Mesenchymal stem cell (in vitro differentiated cells and primary cell): ENCODE results near the gene MYF6.

Experiments
- DNase-seq: peaks from one replicate; pipeline ENCODE4 v3.0.0-alpha.2; 2013
- H2AFZ ChIP-seq: one replicate; pipeline ENCODE4 v1.6.1; 2013; ENCODE audit warnings: low read depth, mild to moderate bottlenecking, control low read depth, inconsistent platforms, low read length, moderate library complexity
- H2AK5ac ChIP-seq: 2 replicates; pipeline ENCODE4 v1.6.1; 2013; ENCODE audit warnings: low read length, moderate library complexity, mild to moderate bottlenecking, inconsistent platforms; ENCODE audit not compliant: severe bottlenecking
- H2BK120ac ChIP-seq: one replicate; pipeline ENCODE4 v1.6.1; 2013; ENCODE audit warnings: low read depth, mild to moderate bottlenecking, inconsistent platforms, low read length, moderate library complexity
- H2BK12ac ChIP-seq, 2 experiments: one replicate each; pipeline ENCODE4 v1.6.1; 2013; ENCODE audit warnings: inconsistent platforms in 2 of 2, low read length in 2 of 2, mild to moderate bottlenecking in 2 of 2, moderate library complexity in 2 of 2, control low read depth in 1 of 2
- H2BK15ac ChIP-seq: one replicate; pipeline ENCODE4 v1.6.1; 2013; ENCODE audit warnings: mild to moderate bottlenecking, low read depth, inconsistent platforms; ENCODE audit not compliant: poor library complexity, severe bottlenecking
- H2BK5ac ChIP-seq: 2 replicates; pipeline ENCODE4 v1.6.1; 2013; ENCODE audit warnings: low read depth, mild to moderate bottlenecking, low read length, control low read depth, inconsistent platforms; ENCODE audit not compliant: poor library complexity, severe bottlenecking
- H3K14ac ChIP-seq, 2 experiments: one replicate each; pipeline ENCODE4 v1.6.1; 2013; ENCODE audit warnings: inconsistent platforms in 2 of 2, low read length in 2 of 2, control low read depth in 1 of 2, mild to moderate bottlenecking in 1 of 2, moderate library complexity in 1 of 2
- H3K18ac ChIP-seq, 2 experiments: one replicate each; pipeline ENCODE4 v1.6.1; 2013; ENCODE audit warnings: inconsistent platforms in 2 of 2, low read length in 2 of 2, control low read depth in 1 of 2, low read depth in 1 of 2, mild to moderate bottlenecking in 1 of 2
- H3K23ac ChIP-seq, 2 experiments: one replicate each; pipeline ENCODE4 v1.6.1; 2013; ENCODE audit warnings: inconsistent platforms in 2 of 2, low read length in 2 of 2, mild to moderate bottlenecking in 2 of 2, moderate library complexity in 2 of 2, control low read depth in 1 of 2
- H3K27ac ChIP-seq: 2 replicates; pipeline ENCODE4 v1.5.1; 2013; ENCODE audit warnings: mild to moderate bottlenecking, moderate library complexity, low read length, control low read depth, inconsistent platforms; ENCODE audit not compliant: poor library complexity, severe bottlenecking
- H3K27me3 ChIP-seq, 2 experiments: 2 replicates each; pipeline versions ENCODE4 v1.6.1 to v1.7.0; 2013; ENCODE audit warnings: low read length in 2 of 2, mild to moderate bottlenecking in 2 of 2, moderate library complexity in 2 of 2, control low read depth in 1 of 2, inconsistent platforms in 1 of 2; ENCODE audit not compliant: control insufficient read depth in 1 of 2, insufficient read depth in 1 of 2
- H3K36me3 ChIP-seq, 2 experiments: 2 replicates each; pipeline versions ENCODE4 v1.6.1 to v1.7.0; 2013; ENCODE audit warnings: low read length in 2 of 2, control low read depth in 1 of 2, inconsistent platforms in 1 of 2, low read depth in 1 of 2, mild to moderate bottlenecking in 1 of 2; ENCODE audit not compliant: insufficient read depth in 2 of 2, control insufficient read depth in 1 of 2
- H3K4ac ChIP-seq, 2 experiments: one replicate each; pipeline ENCODE4 v1.6.1; 2013; ENCODE audit warnings: inconsistent platforms in 2 of 2, low read length in 2 of 2, mild to moderate bottlenecking in 2 of 2, moderate library complexity in 2 of 2, control low read depth in 1 of 2, low read depth in 1 of 2
- H3K4me1 ChIP-seq: 2 replicates; pipeline ENCODE4 v1.6.1; 2013; ENCODE audit warnings: low read depth, low read length, control low read depth; ENCODE audit not compliant: control insufficient read depth, insufficient read depth
- H3K4me2 ChIP-seq: 2 replicates; pipeline ENCODE4 v1.6.1; 2013; ENCODE audit warnings: low read length, mild to moderate bottlenecking, inconsistent platforms; ENCODE audit not compliant: poor library complexity, severe bottlenecking
- H3K4me3 ChIP-seq, 2 experiments: 2 replicates each; pipeline versions ENCODE4 v1.5.1 to v1.7.0; 2013; ENCODE audit warnings: low read length in 2 of 2, mild to moderate bottlenecking in 2 of 2, control low read depth in 1 of 2, low read depth in 1 of 2; ENCODE audit not compliant: insufficient read depth in 1 of 2
- H3K79me1 ChIP-seq: replicated peaks from 2 replicates; pipeline ENCODE4 v1.6.1; 2013; ENCODE audit warnings: mild to moderate bottlenecking, control low read depth, low read length, inconsistent platforms; ENCODE audit not compliant: poor library complexity, severe bottlenecking
- H3K9ac ChIP-seq: 2 replicates; pipeline ENCODE4 v1.7.0; 2013; ENCODE audit warnings: mild to moderate bottlenecking, low read length, moderate library complexity
- H3K9me3 ChIP-seq: 2 replicates; pipeline ENCODE4 v1.7.0; 2013; ENCODE audit warnings: mild to moderate bottlenecking, low read length; ENCODE audit not compliant: control insufficient read depth
- H4K8ac ChIP-seq: one replicate; pipeline ENCODE4 v1.6.1; 2013; ENCODE audit warnings: inconsistent platforms, mild to moderate bottlenecking, low read length, moderate library complexity
- H4K91ac ChIP-seq: one replicate; pipeline ENCODE4 v1.6.1; 2013; ENCODE audit warnings: mild to moderate bottlenecking, low read length, inconsistent platforms
- WGBS: methylation state at CpG from one replicate; pipeline ENCODE4 v1.1.7; 2013; ENCODE audit warnings: mixed read lengths; 5-methylcytosine and 5-hydroxymethylcytosine counted together

The MYF6 gene

DNA sequence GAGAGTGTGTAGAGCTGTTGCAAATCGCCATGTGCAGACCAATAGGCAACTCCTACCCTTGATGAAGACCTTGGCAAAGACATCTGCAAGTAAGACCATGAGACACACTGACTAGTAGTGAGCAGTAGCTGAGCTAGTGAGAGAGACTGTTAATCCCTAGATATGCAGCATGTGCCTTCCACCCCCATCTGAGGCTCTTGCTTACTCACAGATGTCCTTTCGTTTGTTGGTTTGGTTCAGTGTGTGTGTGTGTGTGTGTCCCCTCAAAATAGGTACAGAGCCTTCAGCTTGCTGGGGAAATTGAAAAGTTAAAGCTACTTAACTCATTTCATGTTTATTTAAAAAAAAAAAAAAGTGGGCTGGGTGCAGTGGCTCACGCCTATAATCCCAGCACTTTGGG lies 46.8 kb downstream of the MYF6 start:
- H3K79me1 ChIP-seq, result no peaks in the 10 kb centered on the region
- no peak for DNase-seq
- no peaks in the 10 kb centered on the region for H3K36me3 ChIP-seq
- H3K23ac ChIP-seq, result no peak overlapping the region
- no peak overlapping the region for H4K91ac ChIP-seq
- H2BK120ac ChIP-seq, result no peak overlapping the region
- no peak overlapping the region for H3K4me2 ChIP-seq
- H2AFZ ChIP-seq, result no peak overlapping the region
- no peak overlapping the region for H3K18ac ChIP-seq
- H3K27me3 ChIP-seq, result no peaks in the 10 kb centered on the region
- H4K8ac ChIP-seq, result no peak overlapping the region
- no peak overlapping the region for H2BK12ac ChIP-seq
- H3K9me3 ChIP-seq, result no peaks in the 10 kb centered on the region
- H3K9ac ChIP-seq, result no peak overlapping the region
- no peak overlapping the region for H3K4me3 ChIP-seq
- no peak overlapping the region for H2BK15ac ChIP-seq
- no peak overlapping the region for H3K27ac ChIP-seq
- H3K4ac ChIP-seq, result no peak overlapping the region
- 100% methylated on average over 2 of the region's 3 CpGs for WGBS
- no peak overlapping the region for H2BK5ac ChIP-seq
- H2AK5ac ChIP-seq, result no peak overlapping the region
- H3K14ac ChIP-seq, result no peak overlapping the region
- H3K4me1 ChIP-seq, result no peaks in the 10 kb centered on the region

DNA sequence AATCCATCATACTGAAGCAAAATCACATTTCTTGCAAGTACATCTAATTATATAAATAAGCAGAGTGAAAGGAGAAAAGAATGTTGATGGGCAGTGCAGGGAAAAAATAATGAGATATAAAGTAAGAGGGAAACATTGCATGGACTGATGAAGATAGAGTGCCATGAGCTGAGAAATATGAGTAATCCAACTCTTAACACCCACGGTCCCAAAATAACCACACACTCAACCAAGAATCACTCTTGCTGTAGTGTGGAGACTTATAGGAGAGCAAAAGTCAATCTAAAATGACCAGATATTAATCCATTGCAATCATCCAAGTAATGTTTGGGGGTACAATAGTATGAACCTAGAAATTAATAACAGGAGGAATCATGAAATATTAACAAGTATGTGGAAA lies 49.4 kb downstream of the MYF6 start:
- Histone ChIP-seq H3K4me3 (no peak overlapping the region), H2BK5ac (no peak overlapping the region), H3K14ac (no peak overlapping the region), H3K79me1 (no peaks in the 10 kb centered on the region), H4K91ac (no peak overlapping the region), H3K23ac (no peak overlapping the region), H3K9me3 (no peaks in the 10 kb centered on the region), H3K4me1 (no peaks in the 10 kb centered on the region), H3K18ac (no peak overlapping the region), H4K8ac (no peak overlapping the region), H3K36me3 (no peaks in the 10 kb centered on the region), H2AFZ (no peak overlapping the region), H3K27ac (no peak overlapping the region), H3K9ac (no peak overlapping the region), H3K4me2 (no peak overlapping the region), H2BK12ac (no peak overlapping the region), H2AK5ac (no peak overlapping the region), H2BK120ac (no peak overlapping the region), H3K27me3 (no peaks in the 10 kb centered on the region), H2BK15ac (no peak overlapping the region), H3K4ac (no peak overlapping the region)
- DNase-seq, result no peak
- WGBS, result no CpG with 5 or more reads among the region's 1 CpG
